GM18951 (cell line): Measurements from ENCODE around the gene PCCB.

Experiments used
- POLR2A ChIP-seq: IDR thresholded peaks from 4 replicates; pipeline ENCODE4 v1.6.1; 2011; ENCODE audit warnings: mild to moderate bottlenecking; ENCODE audit not compliant: insufficient read length, insufficient read depth; ENCODE audit errors: extremely low read depth
- in situ Hi-C: fragments of 300-500 bp; cut with MboI; formaldehyde crosslinking; loops from one replicate; pipeline ENCODE4 v1.12.0; 2022; ENCODE audit warnings: low sequenced_read_pairs, mixed read lengths, inconsistent platforms; ENCODE audit not compliant: unreplicated experiment

The PCCB gene

GRCh38 chr3:136350557-136350956 is 100.4 kb downstream of the PCCB start:
- TF ChIP-seq POLR2A = no peak
- in situ Hi-C loops = no loop called here

GRCh38 chr3:136351351-136351750 is 101.2 kb downstream of the PCCB start:
- in situ Hi-C loops = no loop called here
- no peak for TF ChIP-seq POLR2A

- in situ Hi-C loops = no loop called here
- TF ChIP-seq POLR2A = no peak
Observed at GRCh38 chr3:136351905-136352304, 101.8 kb downstream of the PCCB start.

- no peak for TF ChIP-seq POLR2A
- in situ Hi-C loops = no loop called here
Observed at GRCh38 chr3:136353461-136353860, 103.3 kb downstream of the PCCB start.

- in situ Hi-C loops = no loop called here
- no peak for TF ChIP-seq POLR2A
Observed at GRCh38 chr3:136366289-136366688, 116.1 kb downstream of the PCCB start.

- in situ Hi-C loops = loop anchor here (25.0 kb wide), 2 partner anchors 362 to 637 kb away; no protein-coding TSS in a partner anchor
Observed at GRCh38 chr3:136375800-136376199, 125.7 kb downstream of the PCCB start.

- in situ Hi-C loops = loop anchor here (25.0 kb wide), 2 partner anchors 360 to 635 kb away; no protein-coding TSS in a partner anchor
- TF ChIP-seq POLR2A = no peak
Observed at GRCh38 chr3:136377508-136377907, 127.4 kb downstream of the PCCB start.

- in situ Hi-C loops = loop anchor here (25.0 kb wide), 2 partner anchors 359 to 634 kb away; no protein-coding TSS in a partner anchor
- TF ChIP-seq POLR2A = no peak
Observed at GRCh38 chr3:136378011-136378410, 127.9 kb downstream of the PCCB start.
